Liver (tissue), 9 donors: ENCODE results near the gene PLIN3. TPM values are rescaled to one million over a fixed set of nuclear protein-coding genes. Genes with fewer than 3 reads are reported as not detected.
"Not testable (repeated sequence)": the region's sequence is repeated elsewhere in the genome, so short reads cannot be mapped to it uniquely, and the experiment has no call there.

Source experiments
- DNase-seq: peaks from one replicate; pipeline ENCODE4 v3.0.0-alpha.2; 2017; ENCODE audit warnings: low spot score
- H3K27ac ChIP-seq, 2 donors: one replicate each; pipeline ENCODE4 v1.7.0; 2013; ENCODE audit warnings: inconsistent platforms in 2 of 2, low read length in 2 of 2, control low read depth in 1 of 2, low read depth in 1 of 2, mild to moderate bottlenecking in 1 of 2
- H3K27me3 ChIP-seq, 4 donors: one replicate each; pipeline versions ENCODE4 v1.6.1 to v1.7.0; 2013; ENCODE audit warnings: low read length in 3 of 4, inconsistent platforms in 1 of 4, mild to moderate bottlenecking in 1 of 4, moderate library complexity in 1 of 4; ENCODE audit not compliant: control insufficient read depth in 4 of 4, insufficient read depth in 4 of 4
- H3K36me3 ChIP-seq, 4 donors: one replicate each; pipeline versions ENCODE4 v1.6.1 to v1.7.0; 2013; ENCODE audit warnings: low read length in 3 of 4, mild to moderate bottlenecking in 3 of 4, low read depth in 1 of 4, moderate library complexity in 1 of 4; ENCODE audit not compliant: control insufficient read depth in 4 of 4, insufficient read depth in 3 of 4
- H3K4me1 ChIP-seq, 4 donors: one replicate each; pipeline versions ENCODE4 v1.6.1 to v1.7.0; 2013; ENCODE audit warnings: low read length in 3 of 4, mild to moderate bottlenecking in 3 of 4, moderate library complexity in 1 of 4; ENCODE audit not compliant: control insufficient read depth in 4 of 4, insufficient read depth in 4 of 4
- H3K4me3 ChIP-seq, 3 donors: one replicate each; pipeline versions ENCODE4 v1.6.1 to v1.7.0; 2013; ENCODE audit warnings: low read length in 3 of 3, control low read depth in 1 of 3, low read depth in 1 of 3, mild to moderate bottlenecking in 1 of 3
- H3K9ac ChIP-seq, 2 donors: one replicate each; pipeline ENCODE4 v1.7.0; 2013; ENCODE audit warnings: low read length in 2 of 2, mild to moderate bottlenecking in 2 of 2, moderate library complexity in 2 of 2, control low read depth in 1 of 2, low read depth in 1 of 2
- H3K9me3 ChIP-seq, 4 donors: one replicate each; pipeline versions ENCODE4 v1.6.1 to v1.7.0; 2013; ENCODE audit warnings: low read length in 3 of 4; ENCODE audit not compliant: control insufficient read depth in 4 of 4
- CTCF ChIP-seq: fragments of 150-350 bp; IDR thresholded peaks from 2 replicates; pipeline ENCODE4 v1.5.1; 2017; ENCODE audit warnings: improper control_type of control experiment, low read depth, low read length; ENCODE audit not compliant: missing input control
- EGR1 ChIP-seq, 2 donors: IDR thresholded peaks; 2 replicates each; pipeline ENCODE4 v1.6.1; 2016 to 2018; ENCODE audit warnings: antibody characterized with exemption in 2 of 2, low read depth in 2 of 2
- FOXA1 ChIP-seq: IDR thresholded peaks from 2 replicates; pipeline ENCODE4 v1.6.1; 2016; ENCODE audit warnings: antibody characterized with exemption
- FOXA2 ChIP-seq: IDR thresholded peaks from 2 replicates; pipeline ENCODE4 v1.6.1; 2016; ENCODE audit warnings: antibody characterized with exemption
- HNF4G ChIP-seq: IDR thresholded peaks from 2 replicates; pipeline ENCODE4 v1.6.1; 2016; ENCODE audit warnings: antibody characterized with exemption
- JUND ChIP-seq, 2 donors: IDR thresholded peaks; 2 replicates each; pipeline ENCODE4 v1.6.1; 2016; ENCODE audit warnings: antibody characterized with exemption in 2 of 2
- MAX ChIP-seq: IDR thresholded peaks from 2 replicates; pipeline ENCODE4 v1.6.1; 2016; ENCODE audit warnings: antibody characterized with exemption
- NR2F2 ChIP-seq: IDR thresholded peaks from 2 replicates; pipeline ENCODE4 v1.6.1; 2016; ENCODE audit warnings: antibody characterized with exemption
- RAD21 ChIP-seq, 2 donors: IDR thresholded peaks; 2 replicates each; pipeline ENCODE4 v1.6.1; 2016; ENCODE audit warnings: antibody characterized with exemption in 2 of 2, mild to moderate bottlenecking in 2 of 2
- REST ChIP-seq: IDR thresholded peaks from 2 replicates; pipeline ENCODE4 v1.6.1; 2016; ENCODE audit warnings: antibody characterized with exemption, mild to moderate bottlenecking
- RXRA ChIP-seq, 2 donors: IDR thresholded peaks; 2 replicates each; pipeline ENCODE4 v1.6.1; 2017 to 2018; ENCODE audit warnings: antibody characterized with exemption in 2 of 2, mild to moderate bottlenecking in 1 of 2
- TAF1 ChIP-seq: conservative IDR thresholded peaks from 2 replicates; pipeline ENCODE4 v1.6.1; 2016; ENCODE audit warnings: antibody characterized with exemption, mild to moderate bottlenecking
- YY1 ChIP-seq: IDR thresholded peaks from 2 replicates; pipeline ENCODE4 v1.6.1; 2016; ENCODE audit warnings: antibody characterized with exemption, mild to moderate bottlenecking
- WGBS: extraction: QIAGEN DNeasy Blood & Tissue Kit; methylation state at CpG from one replicate; pipeline ENCODE4 v1.1.7; 2013; 5-methylcytosine and 5-hydroxymethylcytosine counted together
- polyA plus RNA-seq, 2 donors: library from polyadenylated mRNA; stranded (reverse) in 1 of 2; unstranded in 1 of 2; fragments of 200-250 nt in 1 of 2; fragments of >200 nt in 1 of 2; fragmentation: Nextera tagmentation in 1 of 2; extraction: Ambion mirVana in 1 of 2; gene quantifications; one replicate each; pipeline versions ENCODE4 v1.2.1 to v1.2.3, GENCODE V29; 2013 to 2015
- total RNA-seq, 2 donors: library from RNA; depleted of rRNA; stranded (reverse); fragments of >200 nt; gene quantifications; one replicate each; pipeline ENCODE4 v1.2.3, GENCODE V29; 2014
- donor health status: healthy.
- donor health status: healthy.
- donor health status: healthy.
- donor health status: healthy.
- donor health status: healthy.

PLIN3 gene
- total and polyA plus RNA-seq, 4 donors, result 16.9 to 30.2 (median 20.7) TPM

- Histone ChIP-seq H3K9me3 (no peaks in the 10 kb centered on the region), H3K9ac (no peak overlapping the region), H3K27me3 (no peaks in the 10 kb centered on the region), H3K4me1 (peaks cover 0 to 4% (median 1%) of the 10 kb centered on the region in 4 donors), H3K27ac (no peak overlapping the region), H3K36me3 (no peaks in the 10 kb centered on the region), H3K4me3 (no peak overlapping the region)
- TF ChIP-seq RAD21 (IDR thresholded peaks at IDR 0.05), result no peak
- no peak for TF ChIP-seq REST
- no peak for TF ChIP-seq NR2F2
- TF ChIP-seq MAX, result no peak
- no peak for TF ChIP-seq JUND (IDR thresholded peaks at IDR 0.05)
- no peak for TF ChIP-seq RXRA (IDR thresholded peaks at IDR 0.05)
- TF ChIP-seq FOXA1, result no peak
- TF ChIP-seq YY1, result no peak
- no peak for TF ChIP-seq EGR1 (IDR thresholded peaks at IDR 0.05; ENCODE audit: low read depth in 2 of 2)
- no peak for TF ChIP-seq HNF4G
- TF ChIP-seq CTCF, result no peak
- TF ChIP-seq FOXA2, result no peak
- no peak for TF ChIP-seq TAF1
- DNase-seq, result no peak
- WGBS, result 87% methylated on average over 6 of the region's 6 CpGs
Measured at GRCh38 chr19:4806384-4806783, 61.1 kb downstream of the PLIN3 start.

- H3K27me3 ChIP-seq, H3K4me3 ChIP-seq, H3K27ac ChIP-seq, DNase-seq, H3K9me3 ChIP-seq, H3K36me3 ChIP-seq, H3K9ac ChIP-seq: not testable (repeated sequence)
- 96% methylated on average over 6 of the region's 6 CpGs for WGBS
- H3K4me1 ChIP-seq, result peaks cover 0 to 12% (median 5%) of the 10 kb centered on the region in 4 donors
Measured at GRCh38 chr19:4805140-4805539, 62.3 kb downstream of the PLIN3 start.
